T47D (cell line): ENCODE measurements around the gene QPRT.
A peak's percentile ranks its signal among the peaks of the same experiment; 100 is the strongest.
"Not testable (repeated sequence)": the region's sequence is repeated elsewhere in the genome, so short reads cannot be mapped to it uniquely, and the experiment has no call there.

Experiments used
- DNase-seq, 2 experiments: peaks; one replicate each; pipeline versions ENCODE4 v3.0.0 to v3.0.0-alpha.2; 2011 to 2012; ENCODE audit warnings: low read depth in 1 of 2, low spot score in 1 of 2
- JUND ChIP-seq: IDR thresholded peaks from 2 replicates; pipeline ENCODE4 v1.6.1; 2012; ENCODE audit warnings: low read depth
- in situ Hi-C: cut with HindIII; loops from 2 replicates; pipeline ENCODE4 v1.10.0; 2016; ENCODE audit warnings: low sequenced_read_pairs, low pct_unique_long_range_greater_than_20kb

QPRT gene

GRCh38 chr16:29687755-29688154, 8.8 kb downstream of the QPRT start:
- TF ChIP-seq JUND = no peak
- in situ Hi-C loops = no loop called here
- no peak for DNase-seq

DNA sequence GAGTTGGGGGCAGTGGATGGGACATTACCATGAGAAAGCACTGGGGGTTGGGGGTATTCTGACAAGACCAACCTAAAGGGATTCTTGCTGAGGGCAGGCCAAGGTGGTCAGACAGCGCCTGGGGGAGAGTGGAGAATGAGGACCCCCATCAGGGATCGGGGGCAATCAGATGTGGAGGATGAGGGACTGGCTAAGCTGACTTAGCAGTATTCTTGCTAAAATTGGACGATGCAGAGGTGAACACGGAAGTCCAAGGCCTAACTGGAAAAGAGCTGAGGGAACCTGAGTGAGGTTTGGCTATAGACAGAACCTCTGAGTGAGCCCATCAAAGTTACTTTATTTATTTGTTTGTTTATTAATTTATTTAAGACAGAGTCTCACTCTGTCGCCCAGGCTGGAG, 9.2 kb downstream of the QPRT start:
- in situ Hi-C loops = no loop called here
- no peak for TF ChIP-seq JUND
- DNase-seq = no peak

GRCh38 chr16:29689490-29690351, 10.7 kb downstream of the QPRT start:
- in situ Hi-C loops, DNase-seq: not testable (repeated sequence)

- DNase-seq, in situ Hi-C loops: not testable (repeated sequence)
Measured at GRCh38 chr16:29692606-29693005, 13.6 kb downstream of the QPRT start.

GRCh38 chr16:29694384-29695195, 15.6 kb downstream of the QPRT start:
- DNase-seq = no peak
- in situ Hi-C loops = no loop called here
- no peak for TF ChIP-seq JUND

GRCh38 chr16:29695675-29696074, 16.7 kb downstream of the QPRT start:
- in situ Hi-C loops, DNase-seq: not testable (repeated sequence)

GRCh38 chr16:29696881-29697331, 17.9 kb downstream of the QPRT start:
- in situ Hi-C loops = no loop called here
- no peak for DNase-seq

DNA sequence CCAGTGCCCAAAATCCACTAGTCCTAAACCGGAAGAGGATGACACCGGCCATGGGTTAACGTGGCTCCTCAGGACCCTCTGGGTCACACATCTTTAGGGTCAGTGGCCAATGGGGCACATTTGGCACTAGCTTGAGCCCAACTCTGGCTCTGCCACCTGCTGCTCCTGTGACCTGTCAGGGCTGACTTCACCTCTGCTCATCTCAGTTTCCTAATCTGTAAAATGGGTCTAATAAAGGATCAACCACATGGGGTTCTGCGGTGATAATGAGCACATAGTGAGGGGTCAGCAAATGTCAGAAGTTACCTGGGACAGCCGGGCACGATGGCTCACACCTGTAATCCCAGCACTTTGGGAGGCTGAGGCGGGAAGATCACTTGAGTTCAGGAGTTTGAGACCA, 18.4 kb downstream of the QPRT start:
- in situ Hi-C loops = no loop called here
- TF ChIP-seq JUND = no peak
- DNase-seq = no peak

More at GRCh38 chr16:29696881-29697331, 17.9 kb downstream of the QPRT start:
- TF ChIP-seq JUND = no peak

DNA sequence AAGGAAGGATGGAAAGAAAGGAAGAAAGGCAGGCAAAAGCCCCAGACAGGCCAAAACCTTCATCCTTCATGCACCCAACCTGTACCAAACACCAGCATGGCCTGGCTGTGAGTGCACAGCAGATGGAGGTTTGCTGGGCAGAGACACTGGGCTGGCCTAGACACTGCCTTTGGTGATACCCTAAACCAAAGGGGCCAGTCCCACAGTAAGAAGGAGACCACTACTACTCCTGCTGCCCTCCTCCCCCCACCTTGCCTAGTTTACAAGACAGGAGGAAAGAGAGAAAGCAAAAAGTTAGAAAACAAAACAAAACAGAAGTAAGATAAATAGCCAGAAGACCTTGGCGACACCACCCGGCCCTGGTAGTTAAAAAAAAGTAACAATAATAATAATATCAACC, 19.1 kb downstream of the QPRT start:
- DNase-seq = no peak
- in situ Hi-C loops = no loop called here
- TF ChIP-seq JUND = no peak

DNA sequence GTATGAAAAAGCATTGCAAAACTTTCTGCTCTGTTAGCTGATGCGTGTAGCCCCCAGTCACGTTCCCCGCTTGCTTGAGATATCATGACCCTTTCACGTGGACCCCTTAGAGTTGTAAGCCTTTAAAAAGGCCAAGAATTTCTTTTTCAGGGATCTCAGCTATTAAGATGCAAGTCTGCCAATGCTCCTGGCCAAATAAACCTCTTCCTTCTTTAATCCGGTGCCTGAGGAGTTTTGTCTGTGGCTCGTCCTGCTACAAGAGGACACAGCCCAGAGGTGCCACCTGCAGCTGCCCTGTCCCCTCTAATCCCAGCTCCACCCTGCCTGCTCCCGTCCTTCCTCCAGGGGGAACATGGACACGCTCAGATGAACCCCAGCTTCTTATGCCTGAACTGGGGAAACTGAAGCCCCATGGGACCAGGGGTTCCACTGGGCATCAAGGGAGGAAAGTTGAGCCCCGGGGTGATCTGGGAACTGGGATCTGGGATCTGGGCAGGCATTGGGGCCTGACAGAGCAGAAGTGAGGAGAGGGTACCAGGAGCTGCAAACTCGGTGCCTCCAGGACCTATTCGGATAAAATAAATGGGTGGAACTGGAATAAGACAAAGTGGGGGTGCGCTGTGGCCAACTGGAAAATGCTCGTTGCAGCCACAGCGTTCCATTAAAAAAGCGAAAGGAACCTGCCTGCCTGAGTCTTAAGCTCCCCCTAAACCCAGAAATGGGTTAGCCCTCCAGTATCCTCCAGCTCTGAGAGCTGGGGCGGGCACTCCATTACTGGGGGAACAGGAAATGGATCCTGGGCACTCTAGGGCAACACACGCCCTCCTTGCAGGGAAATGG, 19.7 kb downstream of the QPRT start:
- DNase-seq = no peak
- in situ Hi-C loops = no loop called here
- TF ChIP-seq JUND = no peak

- DNase-seq = peak in 1 of 2 experiments; percentile 33
- in situ Hi-C loops = no loop called here
- TF ChIP-seq JUND = no peak
Measured at GRCh38 chr16:29699324-29700219, 20.6 kb downstream of the QPRT start.
